Astrocyte (in vitro differentiated cells and primary cell): ENCODE measurements around the gene TNFRSF19.

Experiments
- CTCF ChIP-seq: IDR thresholded peaks from 2 replicates; pipeline ENCODE4 v1.5.1; 2011; ENCODE audit warnings: low read depth, mild to moderate bottlenecking, inconsistent platforms, low read length, moderate library complexity; ENCODE audit not compliant: insufficient read depth
- EZH2 ChIP-seq: IDR thresholded peaks from 2 replicates; pipeline ENCODE4 v1.6.1; 2012; ENCODE audit warnings: mild to moderate bottlenecking, low read length, inconsistent platforms; ENCODE audit not compliant: insufficient read depth

GRCh38 chr13:23579072-23579895 is 9.1 kb downstream of the TNFRSF19 start:
- TF ChIP-seq CTCF (no peak), EZH2 (no peak)
